NK-92 treated with Interleukin-12 subunit alpha and Interleukin-12 subunit beta, amount 100 ng/mL, for 24 hours (cell line): ENCODE data around the gene SLC9A5.

ENCODE experiments used
- DNase-seq: peaks from one replicate; lab custom pipeline; 2025; lab: John Stamatoyannopoulos, UW

SLC9A5 gene

DNA sequence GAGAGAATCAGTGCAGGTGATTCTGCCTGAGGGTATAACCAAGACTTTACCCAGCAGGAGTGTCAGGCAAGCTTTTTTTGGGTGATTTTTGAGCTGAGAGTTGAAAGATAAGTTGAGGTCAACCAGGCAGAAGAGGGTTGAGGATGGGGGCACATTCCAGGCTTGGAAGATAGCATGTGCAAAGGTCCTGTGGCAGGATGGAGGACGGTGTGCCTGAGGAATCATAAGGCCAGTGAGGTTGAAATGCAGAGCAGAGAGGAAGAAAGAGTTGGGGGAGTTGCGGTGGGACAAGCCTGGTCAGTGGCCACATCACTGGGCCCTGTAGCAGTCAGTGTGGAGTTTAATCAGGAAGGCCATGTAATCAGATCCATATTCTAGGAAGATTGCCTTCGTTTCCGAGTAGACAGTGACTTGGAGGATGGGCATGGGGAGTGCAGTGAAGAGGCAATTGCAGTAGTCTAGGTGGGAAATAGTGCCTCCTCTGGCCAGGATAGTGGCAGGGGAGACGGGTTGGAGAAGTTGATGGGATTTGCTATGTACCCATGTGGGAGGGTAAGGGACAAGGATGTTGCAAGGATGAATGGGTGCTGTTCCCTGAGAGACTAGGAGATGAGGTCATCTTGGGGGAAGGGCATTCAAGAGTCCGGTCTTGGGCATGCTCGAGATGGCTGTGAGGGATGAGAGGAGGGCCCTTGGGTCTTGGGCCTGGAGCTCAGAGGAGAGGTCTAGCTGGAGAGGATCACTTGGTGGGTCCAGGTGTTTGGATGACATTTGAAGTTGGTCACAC, 34.5 kb downstream of the SLC9A5 start:
- no peak for DNase-seq

DNA sequence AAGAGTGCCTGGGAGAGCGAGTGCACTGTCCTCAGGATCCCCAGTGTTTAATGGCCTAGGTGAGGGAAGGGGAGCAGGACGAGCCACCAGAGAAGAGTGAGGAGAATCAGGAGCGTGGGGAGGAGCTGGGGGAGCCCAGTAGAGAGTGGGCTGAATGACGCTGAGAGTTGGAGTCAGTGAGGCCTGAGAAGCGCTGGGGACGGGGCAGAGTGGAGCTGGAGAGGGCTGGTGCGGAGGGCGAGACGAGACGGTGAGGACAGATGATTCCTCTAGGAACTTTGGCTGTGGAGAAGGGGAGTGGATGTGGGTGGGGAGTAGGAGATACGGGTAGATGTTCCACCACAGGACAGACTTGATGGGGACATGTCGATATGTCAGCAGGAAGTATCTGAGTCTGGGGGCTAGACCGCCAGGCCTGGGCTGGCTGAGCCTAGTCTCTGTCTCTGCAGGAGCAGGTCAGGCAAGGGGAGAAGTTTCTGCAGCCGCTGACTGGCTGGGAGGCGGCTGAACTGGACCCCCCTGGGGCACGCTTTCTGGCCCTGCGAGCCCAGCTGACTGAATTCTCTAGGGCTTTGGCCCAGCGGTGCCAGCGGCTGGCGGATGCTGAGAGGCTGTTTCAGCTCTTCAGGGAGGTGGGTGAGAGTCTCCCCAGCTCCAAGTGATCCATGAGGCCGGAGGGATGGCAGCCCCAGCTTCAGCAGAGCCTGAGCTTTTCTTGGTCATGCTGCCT, 35.2 kb downstream of the SLC9A5 start:
- DNase-seq: no peak

DNA sequence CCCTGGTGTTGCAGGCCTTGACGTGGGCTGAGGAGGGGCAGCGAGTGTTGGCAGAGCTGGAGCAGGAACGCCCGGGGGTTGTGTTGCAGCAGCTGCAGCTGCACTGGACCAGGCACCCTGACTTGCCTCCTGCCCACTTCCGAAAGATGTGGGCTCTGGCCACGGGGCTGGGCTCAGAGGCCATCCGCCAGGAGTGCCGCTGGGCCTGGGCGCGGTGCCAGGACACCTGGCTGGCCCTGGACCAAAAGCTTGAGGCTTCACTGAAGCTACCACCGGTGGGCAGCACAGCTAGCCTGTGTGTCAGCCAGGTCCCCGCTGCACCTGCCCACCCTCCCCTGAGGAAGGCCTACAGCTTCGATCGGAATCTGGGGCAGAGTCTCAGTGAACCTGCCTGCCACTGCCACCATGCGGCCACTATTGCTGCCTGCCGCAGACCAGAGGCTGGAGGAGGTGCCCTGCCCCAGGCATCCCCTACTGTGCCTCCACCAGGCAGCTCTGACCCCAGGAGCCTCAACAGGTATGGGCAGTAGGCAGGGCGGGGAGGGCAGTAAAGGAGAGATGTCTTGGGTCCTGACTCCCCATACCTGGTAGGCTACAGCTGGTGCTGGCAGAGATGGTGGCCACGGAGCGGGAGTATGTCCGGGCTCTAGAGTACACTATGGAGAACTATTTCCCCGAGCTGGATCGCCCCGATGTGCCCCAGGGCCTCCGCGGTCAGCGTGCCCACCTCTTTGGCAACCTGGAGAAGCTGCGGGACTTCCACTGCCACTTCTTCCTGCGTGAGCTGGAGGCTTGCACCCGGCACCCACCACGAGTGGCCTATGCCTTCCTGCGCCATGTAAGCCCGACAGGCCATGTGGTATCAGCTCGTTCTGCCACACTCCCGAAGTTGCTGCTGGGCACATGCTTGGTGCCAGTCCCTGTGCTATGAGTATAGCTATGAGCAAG, 36.2 kb downstream of the SLC9A5 start:
- no peak for DNase-seq

DNA sequence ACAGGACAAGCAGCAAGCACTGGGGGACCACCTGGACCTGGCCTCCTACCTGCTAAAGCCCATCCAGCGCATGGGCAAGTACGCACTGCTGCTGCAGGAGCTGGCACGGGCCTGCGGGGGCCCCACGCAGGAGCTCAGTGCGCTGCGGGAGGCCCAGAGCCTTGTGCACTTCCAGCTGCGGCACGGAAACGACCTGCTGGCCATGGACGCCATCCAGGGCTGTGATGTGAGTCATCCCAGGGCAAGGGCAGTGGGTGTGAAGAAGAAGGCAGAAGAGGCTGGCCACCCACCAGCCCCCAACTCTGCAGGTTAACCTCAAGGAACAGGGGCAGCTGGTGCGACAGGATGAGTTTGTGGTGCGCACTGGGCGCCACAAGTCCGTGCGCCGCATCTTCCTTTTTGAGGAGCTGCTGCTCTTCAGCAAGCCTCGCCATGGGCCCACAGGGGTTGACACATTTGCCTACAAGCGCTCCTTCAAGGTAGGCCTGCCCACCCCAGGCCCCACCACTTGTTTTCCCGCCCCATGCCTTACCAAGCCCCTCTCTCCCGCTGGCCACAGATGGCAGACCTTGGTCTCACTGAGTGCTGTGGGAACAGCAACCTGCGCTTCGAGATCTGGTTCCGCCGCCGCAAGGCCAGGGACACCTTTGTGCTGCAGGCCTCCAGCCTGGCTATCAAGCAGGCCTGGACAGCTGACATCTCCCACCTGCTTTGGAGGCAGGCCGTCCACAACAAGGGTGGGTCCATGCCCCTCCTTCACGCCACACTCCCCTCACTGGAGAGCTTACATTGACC, 37.9 kb downstream of the SLC9A5 start:
- DNase-seq: no peak

DNA sequence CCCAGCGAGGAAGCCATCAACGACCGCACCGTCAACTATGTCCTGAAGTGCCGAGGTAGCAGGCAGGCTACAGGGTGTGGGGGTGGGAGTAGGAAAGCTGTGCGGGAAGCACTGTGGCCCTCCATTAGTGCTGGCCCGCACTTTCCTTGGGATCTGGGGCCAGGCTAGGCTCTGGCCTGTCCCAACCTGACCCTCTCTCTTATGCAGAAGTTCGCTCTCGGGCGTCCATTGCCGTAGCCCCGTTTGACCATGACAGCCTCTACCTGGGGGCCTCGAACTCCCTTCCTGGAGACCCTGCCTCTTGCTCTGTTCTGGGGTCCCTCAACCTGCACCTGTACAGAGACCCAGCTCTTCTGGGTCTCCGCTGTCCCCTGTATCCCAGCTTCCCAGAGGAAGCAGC, 39.2 kb downstream of the SLC9A5 start:
- no peak for DNase-seq

DNA sequence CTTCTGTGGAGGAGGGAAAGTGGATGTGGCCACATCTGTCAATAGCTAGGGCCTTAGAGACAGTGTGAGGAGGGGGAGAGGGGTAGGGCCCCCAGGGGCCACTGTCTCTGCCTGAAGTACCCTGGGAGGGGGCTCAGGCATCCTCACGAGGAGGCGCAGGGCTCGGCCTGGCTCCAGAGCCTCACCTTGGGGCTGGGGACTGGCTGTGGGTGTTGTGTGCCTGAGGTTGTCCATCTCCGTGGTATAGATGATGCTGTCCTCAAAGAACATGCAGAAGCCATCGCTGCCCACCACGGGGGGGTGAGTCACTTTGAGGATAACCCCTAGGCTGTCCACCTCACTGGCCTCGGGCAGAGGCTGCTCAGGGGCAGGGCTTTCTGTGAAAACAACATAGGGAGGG, 42.7 kb downstream of the SLC9A5 start:
- DNase-seq: no peak

DNA sequence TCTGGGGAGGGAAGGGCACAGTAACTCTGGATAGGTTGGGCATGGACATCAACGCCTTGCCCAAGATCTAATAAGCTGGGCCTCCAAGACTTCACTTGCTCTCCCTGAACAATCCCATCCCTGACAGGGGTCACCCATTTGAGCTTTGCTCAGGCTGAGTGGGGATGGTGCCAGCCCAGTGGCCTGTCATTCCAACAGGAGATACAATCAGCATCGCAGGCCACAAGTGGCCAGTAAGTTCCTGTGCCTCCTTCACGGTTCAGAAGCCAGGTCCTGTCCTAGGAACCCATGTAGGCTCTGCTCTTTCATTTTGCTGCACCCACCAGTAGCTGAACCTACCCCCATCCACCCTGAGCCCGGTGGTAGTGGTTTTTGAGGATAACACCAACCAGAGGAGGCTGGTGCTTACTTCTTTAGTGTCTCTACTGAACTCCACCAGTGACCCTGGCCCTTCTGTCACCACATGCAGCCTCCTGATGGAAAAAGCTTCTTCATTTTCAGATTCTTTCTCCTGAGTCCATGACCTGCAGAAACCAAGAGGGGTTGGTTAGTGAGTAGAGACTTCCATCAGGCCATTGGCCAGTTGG, 45.5 kb downstream of the SLC9A5 start:
- no peak for DNase-seq

DNA sequence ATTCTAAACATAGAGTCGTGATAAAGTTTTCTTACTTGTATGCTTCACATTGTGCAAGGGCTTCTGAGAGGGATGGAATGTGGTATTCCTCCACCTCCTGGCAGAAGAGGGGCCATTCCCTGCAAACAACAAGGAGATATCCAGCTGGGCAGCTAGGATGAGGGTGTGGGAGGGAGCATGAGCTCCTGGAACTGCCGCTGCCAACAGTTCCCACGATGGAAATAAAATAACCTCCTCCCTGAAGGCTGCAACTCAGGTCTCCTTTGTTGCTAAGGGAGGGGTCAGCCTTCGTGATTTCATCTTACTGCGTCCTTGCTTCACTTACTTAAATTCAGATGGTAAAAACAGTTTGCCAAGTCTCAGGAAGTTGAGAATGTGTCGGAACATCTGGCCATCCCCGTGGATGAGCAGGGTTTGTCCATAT, 46.2 kb downstream of the SLC9A5 start:
- no peak for DNase-seq

DNA sequence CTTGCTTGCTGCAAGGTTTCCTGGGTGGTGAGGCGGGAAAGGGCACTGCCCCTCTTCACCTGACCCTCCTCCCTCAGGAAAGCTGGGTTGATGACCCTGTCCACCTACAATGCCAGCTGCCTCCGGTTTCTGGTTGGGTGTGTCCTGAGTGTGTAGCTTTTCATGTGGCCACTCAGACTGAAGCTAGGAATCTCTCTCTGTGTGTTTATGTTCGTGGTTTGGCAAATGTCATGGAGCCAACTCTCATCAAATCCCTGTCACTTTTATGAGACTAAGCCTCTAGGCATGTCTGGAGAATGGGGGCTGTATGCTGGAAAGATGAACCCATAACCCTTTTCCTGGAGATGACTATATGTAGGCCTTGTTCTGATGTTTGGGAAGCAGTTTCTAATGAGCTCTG, 47.6 kb downstream of the SLC9A5 start:
- DNase-seq: no peak

DNA sequence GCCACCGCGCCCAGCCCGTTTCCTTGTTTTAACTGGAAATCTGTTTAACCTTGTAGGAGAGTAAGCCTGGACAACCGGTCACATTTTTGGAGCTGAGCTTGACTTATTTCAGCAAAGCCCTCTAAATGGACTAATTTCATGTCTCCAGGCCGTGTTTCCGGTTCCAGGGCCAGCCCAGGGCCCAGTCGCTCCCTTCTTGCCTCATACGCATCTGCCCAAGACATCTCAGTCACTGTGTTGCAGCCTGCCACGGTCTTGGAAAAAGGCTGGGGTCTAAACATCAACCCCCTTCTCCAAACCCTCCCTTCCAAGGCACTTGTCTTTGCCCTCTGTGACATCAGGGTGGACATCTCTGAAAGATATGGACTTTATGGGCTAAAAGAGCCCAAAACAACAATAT, 49.5 kb downstream of the SLC9A5 start:
- DNase-seq: no peak

DNA sequence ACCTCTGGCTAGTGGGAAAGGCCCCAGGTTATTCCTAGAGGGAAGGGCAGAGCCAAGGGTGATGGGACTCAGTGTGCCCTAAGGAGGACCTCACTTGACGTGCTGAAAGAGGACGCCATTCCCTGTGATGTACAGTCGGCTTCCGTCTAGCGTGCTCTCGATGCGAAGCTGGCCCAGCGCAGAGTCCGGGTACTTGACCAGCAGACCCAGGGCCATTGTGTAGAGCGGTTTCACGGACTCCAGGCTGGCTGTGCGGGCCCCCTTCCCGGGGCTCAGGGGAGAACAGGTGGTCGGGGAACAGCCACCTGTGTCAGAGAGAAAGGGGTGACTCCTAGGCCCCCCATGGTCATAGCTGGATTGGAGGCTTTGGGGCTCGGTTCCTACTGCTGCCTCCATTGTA, 50.5 kb downstream of the SLC9A5 start:
- no peak for DNase-seq

DNA sequence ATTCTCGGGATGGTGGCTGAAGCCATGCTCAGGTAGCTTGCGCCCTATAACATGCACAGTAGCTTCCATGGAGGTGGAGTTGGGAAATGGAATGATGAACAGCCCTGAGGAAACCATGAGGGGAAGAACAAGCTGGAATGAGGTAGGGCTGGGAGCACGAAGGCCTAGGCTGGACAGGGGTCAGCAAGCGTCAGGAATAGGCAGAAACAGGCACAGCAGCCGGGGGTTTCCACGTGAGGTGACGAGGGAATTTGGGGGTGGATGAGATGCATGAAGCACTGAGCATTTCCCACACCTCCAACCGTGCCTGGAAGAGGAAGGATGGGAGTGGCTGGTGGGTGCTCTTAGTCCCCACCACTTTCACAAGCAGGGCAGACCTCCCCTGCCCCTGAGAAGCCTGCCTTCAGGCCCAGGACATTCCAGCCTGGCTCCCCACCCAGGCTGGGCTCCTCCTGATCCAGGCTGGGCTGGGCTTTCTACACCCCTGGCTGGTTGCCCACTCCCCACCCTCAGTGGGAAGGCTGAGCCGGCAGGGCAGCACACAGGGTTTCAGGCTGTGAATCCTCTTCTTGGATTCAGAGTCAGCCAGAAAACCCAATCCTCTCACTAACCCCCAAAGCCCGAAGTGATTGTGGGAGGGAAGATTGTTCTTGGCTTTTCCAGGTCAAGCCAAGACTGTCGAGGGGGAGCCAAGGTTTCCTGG, 52.5 kb downstream of the SLC9A5 start:
- no peak for DNase-seq

DNA sequence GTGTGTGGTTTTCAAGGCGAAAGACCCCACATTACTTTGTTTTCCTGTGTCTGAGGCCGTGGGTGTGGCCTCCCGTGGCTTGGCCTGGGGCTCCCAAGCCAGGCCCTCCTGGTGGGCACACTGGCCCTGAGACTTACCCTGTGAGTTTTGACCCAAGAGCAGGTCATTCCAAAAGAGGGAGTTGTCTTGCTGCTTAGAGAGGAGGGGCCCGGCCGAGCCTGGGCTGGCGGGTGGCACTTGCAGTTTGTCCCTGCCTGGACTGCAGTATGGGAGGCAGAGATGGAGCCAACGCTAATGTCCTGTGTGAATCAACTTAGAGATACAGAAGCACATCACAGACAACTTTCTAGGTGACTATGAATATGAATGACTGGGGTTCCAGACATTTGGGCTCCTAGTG, 53.3 kb downstream of the SLC9A5 start:
- DNase-seq: no peak

DNA sequence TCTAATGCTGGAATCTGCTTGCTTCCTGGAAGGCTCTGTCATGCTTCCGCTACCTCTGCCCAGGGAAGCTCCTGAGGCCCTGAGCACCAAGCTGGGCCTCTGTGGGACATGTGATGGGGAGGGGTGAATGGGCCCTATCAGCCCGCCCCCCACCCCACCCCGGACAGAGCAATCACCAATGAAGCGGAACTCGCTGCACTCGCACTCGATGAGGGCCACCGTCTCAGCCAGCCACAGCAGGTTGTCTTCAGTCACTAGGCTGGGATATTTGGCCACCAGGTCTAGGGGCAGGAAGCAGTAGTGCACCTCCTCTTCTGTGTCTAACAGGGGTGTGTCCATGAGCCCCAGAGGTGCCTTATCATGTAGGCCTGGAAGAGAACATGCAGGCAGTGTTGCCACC, 54.2 kb downstream of the SLC9A5 start:
- no peak for DNase-seq

DNA sequence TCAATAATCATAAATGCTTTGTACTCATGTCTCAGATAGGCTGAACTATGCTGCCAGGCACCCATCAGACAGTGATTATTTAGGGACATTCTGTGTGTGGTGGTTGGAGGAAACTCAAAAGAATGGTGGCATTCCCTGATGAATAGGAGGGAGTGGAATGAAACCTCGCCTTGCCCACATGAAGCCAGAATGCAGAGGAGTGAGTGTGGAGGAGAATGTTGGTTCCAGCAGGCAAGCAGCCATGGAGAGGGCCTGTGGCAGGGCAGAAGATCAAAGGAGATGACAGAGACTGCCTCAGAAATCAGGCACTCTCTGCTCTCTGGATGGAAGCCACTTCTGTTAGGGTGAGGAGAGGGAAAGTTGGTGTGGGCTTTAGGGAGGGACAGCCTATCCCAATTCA, 55.2 kb downstream of the SLC9A5 start:
- no peak for DNase-seq

DNA sequence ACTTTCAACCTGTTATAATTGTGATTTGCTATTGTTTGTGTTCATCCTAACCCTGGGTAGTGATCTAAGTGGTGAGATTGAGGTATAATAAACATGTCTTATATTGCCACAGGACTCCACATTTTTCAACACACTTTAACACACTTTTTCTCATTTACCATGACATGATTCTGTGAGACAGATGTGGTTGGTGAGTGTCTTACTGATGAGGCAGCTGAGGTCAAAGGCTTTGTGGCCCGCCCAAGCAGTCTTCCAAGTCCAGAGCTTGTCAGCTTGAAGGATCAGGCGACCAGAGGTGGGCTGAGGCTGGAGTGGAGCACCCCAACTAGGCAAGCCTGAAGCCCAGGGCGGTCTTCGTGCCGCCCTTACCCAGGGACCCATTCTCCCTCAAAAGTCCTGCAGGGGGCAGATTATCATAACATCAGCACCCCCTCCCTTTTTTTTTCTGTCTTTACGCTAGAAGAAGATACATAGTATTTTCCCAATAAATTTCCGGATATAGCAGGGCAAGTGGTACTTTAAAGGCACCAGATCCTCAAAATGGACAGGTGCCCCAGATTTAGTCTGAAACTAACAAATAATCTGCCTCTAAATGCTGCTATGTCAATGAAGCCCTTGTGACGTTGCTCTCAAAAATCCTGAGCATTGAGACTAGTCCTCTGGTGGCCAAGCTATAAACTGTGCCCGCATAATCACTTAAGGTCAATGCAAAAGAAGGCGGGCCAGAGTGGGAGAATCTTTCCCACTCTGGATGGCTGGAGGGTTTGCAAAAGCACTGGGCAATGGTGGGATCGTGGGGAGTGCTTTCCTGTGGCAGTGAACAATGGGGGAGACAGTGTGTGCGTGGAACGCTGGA, 56.7 kb downstream of the SLC9A5 start:
- DNase-seq: no peak

DNA sequence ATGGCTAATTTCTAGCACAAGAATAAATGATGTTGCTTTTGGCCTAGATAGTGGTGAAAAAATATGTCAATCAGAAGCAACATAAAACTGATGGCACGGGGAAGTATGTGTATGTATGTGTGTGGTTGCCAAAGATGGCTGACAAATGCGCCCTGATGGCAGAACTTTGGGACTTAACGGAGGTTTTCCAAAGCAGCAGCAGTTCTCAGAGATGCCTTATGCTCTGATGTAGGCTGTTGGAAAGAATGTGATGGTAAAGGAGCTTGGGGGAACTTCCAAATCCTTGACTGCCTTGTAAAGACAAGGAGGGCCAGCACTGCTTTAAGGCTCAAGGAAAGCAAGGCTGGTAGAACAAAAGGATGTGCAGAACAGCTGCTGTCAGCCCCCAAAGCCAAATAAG, 61.8 kb downstream of the SLC9A5 start:
- DNase-seq: no peak

DNA sequence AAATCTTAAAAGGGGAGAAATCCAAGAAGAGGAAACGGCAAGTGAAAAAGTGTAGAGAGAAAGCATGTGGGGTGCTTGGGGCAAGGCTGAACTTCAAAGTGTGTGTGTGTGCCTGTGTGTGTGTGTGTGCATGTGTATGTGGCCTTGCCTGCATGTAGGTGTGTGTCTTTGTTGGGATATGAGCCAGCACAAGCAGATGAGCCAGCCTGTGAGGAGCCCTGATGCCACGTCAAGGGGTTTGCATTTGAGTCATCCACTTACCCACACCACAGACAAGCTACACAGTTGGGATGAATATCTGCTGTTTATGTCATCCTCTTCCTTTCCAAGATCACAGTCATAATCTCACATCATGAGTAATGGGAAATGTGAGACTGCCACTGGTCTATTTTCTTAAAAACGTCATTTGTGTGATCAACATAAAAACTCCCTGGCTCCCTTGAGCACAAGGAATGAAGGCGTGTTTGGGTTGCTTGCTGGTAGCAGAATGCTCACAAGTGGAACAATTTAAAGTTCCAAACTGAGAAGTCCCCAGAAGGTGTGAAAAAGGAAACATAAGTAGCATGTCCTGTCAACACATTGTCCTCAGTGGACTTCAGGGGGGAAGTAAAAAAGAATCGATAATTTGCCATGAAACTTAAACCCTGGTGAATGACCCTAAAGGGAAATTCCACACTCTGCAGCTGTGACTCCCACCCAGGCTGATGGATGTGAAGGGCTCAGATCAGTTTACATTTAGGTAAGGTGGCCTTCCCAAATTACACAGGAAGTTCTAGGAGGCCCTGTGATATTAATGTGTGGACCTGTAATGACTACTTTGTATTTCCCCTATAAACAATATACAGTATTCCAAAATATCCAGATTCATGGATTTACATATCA, 63.1 kb downstream of the SLC9A5 start:
- DNase-seq: peak; percentile 22

DNA sequence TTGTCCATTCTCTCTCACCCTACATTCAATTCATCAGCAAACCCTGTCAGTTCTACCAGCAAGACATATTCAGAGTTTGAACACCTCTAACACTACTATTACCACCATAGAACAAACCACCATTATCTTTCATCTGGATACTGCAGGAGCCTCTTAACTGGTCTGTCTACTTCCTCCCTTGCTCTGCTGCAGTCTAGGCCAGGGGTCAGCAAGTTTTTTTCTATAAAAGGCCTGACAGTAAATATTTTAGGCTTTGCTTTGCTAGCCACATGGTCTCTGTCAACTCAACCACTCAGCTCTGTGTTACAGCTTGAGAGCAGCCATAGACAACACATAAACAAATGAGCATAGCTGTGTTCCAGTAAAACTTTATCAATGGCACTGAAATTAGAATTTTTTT, 63.9 kb downstream of the SLC9A5 start:
- no peak for DNase-seq
